Endodermal cell (in vitro differentiated cells): ENCODE data around the gene TBC1D2B. TPM values are rescaled to one million over a fixed set of nuclear protein-coding genes. Genes with fewer than 3 reads are reported as not detected.

Experiments used
- DNase-seq: peaks from one replicate; pipeline ENCODE4 v3.0.0-alpha.2; 2017
- H3K27ac ChIP-seq: 2 replicates; pipeline ENCODE4 v1.5.1; 2013; ENCODE audit warnings: mild to moderate bottlenecking, low read depth, low read length, moderate library complexity
- H3K27me3 ChIP-seq: 2 replicates; pipeline ENCODE4 v1.6.1; 2013; ENCODE audit warnings: mild to moderate bottlenecking, low read length, moderate library complexity; ENCODE audit not compliant: insufficient read depth, control insufficient read depth, poor library complexity, severe bottlenecking
- H3K36me3 ChIP-seq: 2 replicates; pipeline ENCODE4 v1.7.0; 2013; ENCODE audit warnings: mild to moderate bottlenecking, low read length, moderate library complexity; ENCODE audit not compliant: control insufficient read depth, insufficient read depth
- H3K4me1 ChIP-seq: one replicate; pipeline ENCODE4 v1.7.0; 2013; ENCODE audit warnings: low read length; ENCODE audit not compliant: control insufficient read depth, insufficient read depth
- H3K4me3 ChIP-seq: 2 replicates; pipeline ENCODE4 v1.5.1; 2013; ENCODE audit warnings: mild to moderate bottlenecking, low read length, moderate library complexity
- H3K9ac ChIP-seq: 2 replicates; pipeline ENCODE4 v1.6.1; 2013; ENCODE audit warnings: mild to moderate bottlenecking, low read length, moderate library complexity; ENCODE audit not compliant: poor library complexity, severe bottlenecking; ENCODE audit errors: extremely low read depth
- H3K9me3 ChIP-seq: 2 replicates; pipeline ENCODE4 v1.6.1; 2013; ENCODE audit warnings: mild to moderate bottlenecking, low read length, moderate library complexity; ENCODE audit not compliant: control insufficient read depth
- H3K27ac Mint-ChIP-seq: 2 replicates; pipeline ENCODE4 v1.8.0; 2020; ENCODE audit warnings: mixed read lengths
- H3K27me3 Mint-ChIP-seq: 2 replicates; pipeline ENCODE4 v1.8.0; 2021; ENCODE audit warnings: mild to moderate bottlenecking, mixed read lengths; ENCODE audit not compliant: insufficient read depth
- H3K36me3 Mint-ChIP-seq: 2 replicates; pipeline ENCODE4 v1.8.0; 2020; ENCODE audit warnings: low read depth, mixed read lengths
- H3K4me1 Mint-ChIP-seq: 2 replicates; pipeline ENCODE4 v1.8.0; 2020; ENCODE audit warnings: mixed read lengths
- H3K4me3 Mint-ChIP-seq: 2 replicates; pipeline ENCODE4 v1.8.0; 2020; ENCODE audit warnings: mild to moderate bottlenecking, moderate library complexity, mixed read lengths
- H3K9me3 Mint-ChIP-seq: 2 replicates; pipeline ENCODE4 v1.8.0; 2020; ENCODE audit warnings: mild to moderate bottlenecking, mixed read lengths
- WGBS, 2 experiments: methylation state at CpG; one replicate each; pipeline versions ENCODE4 v1.1.5 to v1.1.7; 2013; ENCODE audit warnings: missing lambda C conversion rate in 2 of 2, mixed read lengths in 1 of 2; ENCODE audit not compliant: insufficient coverage in 1 of 2, insufficient read length in 1 of 2; 5-methylcytosine and 5-hydroxymethylcytosine counted together
- total RNA-seq, 2 donors: library from RNA; stranded (reverse); fragmentation: NEBNext Ultra II Directional in 1 of 2; extraction: Animal tissue kit (Norgen Biotek cat#: 25700) in 1 of 2; gene quantifications; 2 replicates in 1 of 2; 3 replicates in 1 of 2; pipeline ENCODE4 v1.2.1, GENCODE V29; 2021
- TF ChIP-seq, protein P1 (sequence below): fragments of 200-600 bp; sonication (generic); conservative IDR thresholded peaks from 2 replicates; pipeline ENCODE4 v1.5.0; 2021; ENCODE audit warnings: antibody characterized with exemption, mild to moderate bottlenecking

Gene TBC1D2B
- total RNA-seq, 2 donors from 2014 or later = 13.8 to 23.8 TPM

DNA sequence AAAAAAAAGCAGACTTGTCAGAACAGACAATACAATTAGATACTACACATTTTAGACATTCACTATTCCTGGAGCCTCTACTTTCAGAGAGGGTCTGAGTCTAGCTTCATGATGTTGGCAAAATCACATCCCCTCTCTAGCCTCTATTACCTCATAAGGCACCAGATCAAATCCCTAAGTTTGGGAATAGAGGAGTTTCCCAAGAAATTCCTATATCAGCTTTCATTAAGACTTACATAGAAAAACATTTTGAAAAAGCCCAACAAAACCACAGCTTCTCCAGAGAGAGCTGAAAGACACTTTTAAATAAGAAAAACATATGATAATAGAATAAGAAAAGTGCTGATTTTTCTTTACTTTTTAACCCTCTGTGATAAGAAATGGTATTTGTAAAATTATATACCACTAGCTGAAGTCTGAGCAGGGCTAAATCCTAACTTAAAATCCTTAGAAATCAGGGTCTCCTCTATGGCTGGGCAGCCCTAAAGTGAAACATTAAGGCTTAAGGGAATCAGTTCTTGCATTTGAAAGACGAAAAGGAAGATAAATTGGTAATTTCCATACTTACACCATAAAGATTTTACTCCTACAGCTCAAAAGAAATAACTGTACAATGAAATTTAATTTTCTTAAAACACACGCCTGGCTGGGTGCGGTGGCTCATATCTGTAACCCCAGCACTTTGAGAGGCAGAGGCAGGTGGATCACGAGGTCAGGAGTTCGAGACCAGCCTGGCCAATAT, 4.3 kb downstream of the TBC1D2B start:
- Histone ChIP-seq H3K9me3 (no peaks in the 10 kb centered on the region), H3K9ac (no peak overlapping the region), H3K36me3 (no peaks in the 10 kb centered on the region), H3K4me1 (no peaks in the 10 kb centered on the region), H3K27ac (no peak overlapping the region), H3K4me3 (no peak overlapping the region), H3K27me3 (peaks cover 5% of the 10 kb centered on the region)
- Mint-ChIP-seq H3K36me3 (no peaks in the 10 kb centered on the region), H3K9me3 (no peaks in the 10 kb centered on the region), H3K27ac (no peak overlapping the region), H3K27me3 (no peaks in the 10 kb centered on the region), H3K4me1 (peaks cover 31% of the 10 kb centered on the region), H3K4me3 (no peak overlapping the region)
- no peak for DNase-seq
- TF ChIP-seq, protein P1, sequence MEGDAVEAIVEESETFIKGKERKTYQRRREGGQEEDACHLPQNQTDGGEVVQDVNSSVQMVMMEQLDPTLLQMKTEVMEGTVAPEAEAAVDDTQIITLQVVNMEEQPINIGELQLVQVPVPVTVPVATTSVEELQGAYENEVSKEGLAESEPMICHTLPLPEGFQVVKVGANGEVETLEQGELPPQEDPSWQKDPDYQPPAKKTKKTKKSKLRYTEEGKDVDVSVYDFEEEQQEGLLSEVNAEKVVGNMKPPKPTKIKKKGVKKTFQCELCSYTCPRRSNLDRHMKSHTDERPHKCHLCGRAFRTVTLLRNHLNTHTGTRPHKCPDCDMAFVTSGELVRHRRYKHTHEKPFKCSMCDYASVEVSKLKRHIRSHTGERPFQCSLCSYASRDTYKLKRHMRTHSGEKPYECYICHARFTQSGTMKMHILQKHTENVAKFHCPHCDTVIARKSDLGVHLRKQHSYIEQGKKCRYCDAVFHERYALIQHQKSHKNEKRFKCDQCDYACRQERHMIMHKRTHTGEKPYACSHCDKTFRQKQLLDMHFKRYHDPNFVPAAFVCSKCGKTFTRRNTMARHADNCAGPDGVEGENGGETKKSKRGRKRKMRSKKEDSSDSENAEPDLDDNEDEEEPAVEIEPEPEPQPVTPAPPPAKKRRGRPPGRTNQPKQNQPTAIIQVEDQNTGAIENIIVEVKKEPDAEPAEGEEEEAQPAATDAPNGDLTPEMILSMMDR = no peak
- WGBS, 2 experiments = 88 to 94% methylated on average over 4 to 5 of the region's 5 CpGs

- Histone ChIP-seq H3K9ac (no peak overlapping the region), H3K27me3 (peaks cover 6% of the 10 kb centered on the region), H3K36me3 (no peaks in the 10 kb centered on the region), H3K4me1 (no peaks in the 10 kb centered on the region), H3K9me3 (no peaks in the 10 kb centered on the region), H3K27ac (no peak overlapping the region), H3K4me3 (no peak overlapping the region)
- Mint-ChIP-seq H3K4me3 (no peak overlapping the region), H3K9me3 (no peaks in the 10 kb centered on the region), H3K4me1 (peaks cover 35% of the 10 kb centered on the region), H3K27me3 (peaks cover under 1% of the 10 kb centered on the region), H3K36me3 (no peaks in the 10 kb centered on the region), H3K27ac (no peak overlapping the region)
- TF ChIP-seq, protein P1 = no peak
- DNase-seq = no peak
- 83 to 91% methylated on average over 7 to 9 of the region's 9 CpGs for WGBS, 2 experiments
Observed at GRCh38 chr15:78072080-78072892, 5.2 kb downstream of the TBC1D2B start.

- no peaks in the 10 kb centered on the region for H3K36me3 Mint-ChIP-seq
- no peak overlapping the region for H3K27ac Mint-ChIP-seq
- Histone ChIP-seq H3K27me3 (peaks cover 15% of the 10 kb centered on the region), H3K4me1 (no peaks in the 10 kb centered on the region), H3K9ac (no peak overlapping the region), H3K27ac (no peak overlapping the region), H3K4me3 (no peak overlapping the region), H3K9me3 (no peaks in the 10 kb centered on the region), H3K36me3 (no peaks in the 10 kb centered on the region)
- no peaks in the 10 kb centered on the region for H3K9me3 Mint-ChIP-seq
- H3K4me1 Mint-ChIP-seq = peaks cover 40% of the 10 kb centered on the region
- no peak for DNase-seq
- WGBS, 2 experiments = 68 to 74% methylated on average over 2 of the region's 2 CpGs
- no peak overlapping the region for H3K4me3 Mint-ChIP-seq
- TF ChIP-seq, protein P1 = no peak
- peaks cover 6% of the 10 kb centered on the region for H3K27me3 Mint-ChIP-seq
Observed at GRCh38 chr15:78071383-78071782, 6.1 kb downstream of the TBC1D2B start.
